ENCODE data around the gene CNEP1R1.

CNEP1R1 gene

GRCh38 chr16:50083996-50084395 is 59.0 kb downstream of the CNEP1R1 start:
- TF ChIP-seq, protein P1, sequence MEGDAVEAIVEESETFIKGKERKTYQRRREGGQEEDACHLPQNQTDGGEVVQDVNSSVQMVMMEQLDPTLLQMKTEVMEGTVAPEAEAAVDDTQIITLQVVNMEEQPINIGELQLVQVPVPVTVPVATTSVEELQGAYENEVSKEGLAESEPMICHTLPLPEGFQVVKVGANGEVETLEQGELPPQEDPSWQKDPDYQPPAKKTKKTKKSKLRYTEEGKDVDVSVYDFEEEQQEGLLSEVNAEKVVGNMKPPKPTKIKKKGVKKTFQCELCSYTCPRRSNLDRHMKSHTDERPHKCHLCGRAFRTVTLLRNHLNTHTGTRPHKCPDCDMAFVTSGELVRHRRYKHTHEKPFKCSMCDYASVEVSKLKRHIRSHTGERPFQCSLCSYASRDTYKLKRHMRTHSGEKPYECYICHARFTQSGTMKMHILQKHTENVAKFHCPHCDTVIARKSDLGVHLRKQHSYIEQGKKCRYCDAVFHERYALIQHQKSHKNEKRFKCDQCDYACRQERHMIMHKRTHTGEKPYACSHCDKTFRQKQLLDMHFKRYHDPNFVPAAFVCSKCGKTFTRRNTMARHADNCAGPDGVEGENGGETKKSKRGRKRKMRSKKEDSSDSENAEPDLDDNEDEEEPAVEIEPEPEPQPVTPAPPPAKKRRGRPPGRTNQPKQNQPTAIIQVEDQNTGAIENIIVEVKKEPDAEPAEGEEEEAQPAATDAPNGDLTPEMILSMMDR (IDR thresholded peaks at IDR 0.05; ENCODE audit: low read depth, low read length): no peak
- H3K4me3 ChIP-seq (ENCODE audit: low read depth, low read length): no peak overlapping the region

DNA sequence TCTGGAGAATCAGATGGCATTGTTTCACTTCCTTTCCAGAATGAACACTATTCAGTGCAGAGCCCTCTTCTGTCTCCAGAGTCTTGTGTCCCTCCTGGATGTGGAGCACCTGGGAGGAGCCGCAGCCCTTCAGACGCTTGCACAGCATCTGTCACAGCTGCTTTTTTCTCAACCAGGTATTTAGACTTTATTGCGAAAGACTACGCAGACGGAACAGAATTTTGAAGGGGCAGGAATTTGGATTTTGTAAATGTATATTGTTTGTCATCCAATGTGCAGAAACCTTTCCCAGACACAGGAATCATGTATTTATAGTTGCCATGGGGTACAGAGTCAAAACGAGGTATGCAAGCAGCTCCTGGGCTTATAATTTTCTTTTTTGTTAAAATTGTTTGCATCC is 61.2 kb downstream of the CNEP1R1 start:
- TF ChIP-seq, protein P1 (IDR thresholded peaks at IDR 0.05; ENCODE audit: low read depth, low read length): no peak
- no peak overlapping the region for H3K4me3 ChIP-seq (ENCODE audit: low read depth, low read length)
